DOHH2 (cell line): Measurements from ENCODE around the gene FGGY.

Experiments used
- CTCF ChIP-seq: fragments of 200-600 bp; sonication (generic); IDR thresholded peaks from one replicate; pipeline ENCODE4 v1.5.1; 2014; ENCODE audit warnings: antibody characterized with exemption, mild to moderate bottlenecking, low read depth, low read length; ENCODE audit not compliant: poor library complexity, severe bottlenecking
- EZH2phosphoT487 ChIP-seq: fragments of 200-600 bp; sonication (generic); IDR thresholded peaks from 2 replicates; pipeline ENCODE4 v1.6.1; 2017; ENCODE audit warnings: borderline replicate concordance, mild to moderate bottlenecking, antibody characterized with exemption, low read length, moderate library complexity, mixed read lengths

- TF ChIP-seq CTCF (no peak), EZH2phosphoT487 (no peak)
These were observed 55.2 kb downstream of the FGGY start for GRCh38 chr1:59352065-59352464.
